WERI-Rb-1 (cell line): ENCODE measurements around the gene TBX2.

Experiments used
- DNase-seq: peaks from one replicate; pipeline ENCODE4 v3.0.0-alpha.2; 2020
- H3K27ac ChIP-seq: fragments of 250-450 bp; sonication (Bioruptor Pico); 2 replicates; pipeline ENCODE4 v1.5.1; 2020; ENCODE audit warnings: mild to moderate bottlenecking, moderate library complexity
- H3K27me3 ChIP-seq: fragments of 250-450 bp; sonication (Bioruptor Pico); 2 replicates; pipeline ENCODE4 v1.5.1; 2021; ENCODE audit warnings: mild to moderate bottlenecking, low read depth, moderate library complexity; ENCODE audit not compliant: insufficient read depth, severe bottlenecking
- H3K36me3 ChIP-seq: fragments of 250-450 bp; sonication (Bioruptor Pico); 2 replicates; pipeline ENCODE4 v1.5.1; 2020; ENCODE audit warnings: mild to moderate bottlenecking, moderate library complexity
- H3K4me3 ChIP-seq: 2 replicates; pipeline ENCODE4 v1.5.1; 2011; ENCODE audit warnings: low read depth, mild to moderate bottlenecking, control low read depth, low read length
- H3K9me3 ChIP-seq: fragments of 250-450 bp; sonication (Bioruptor Pico); 2 replicates; pipeline ENCODE4 v1.5.1; 2021; ENCODE audit warnings: mild to moderate bottlenecking, moderate library complexity; ENCODE audit not compliant: severe bottlenecking
- CTCF ChIP-seq: IDR thresholded peaks from 2 replicates; pipeline ENCODE4 v1.5.1; 2011; ENCODE audit warnings: low read depth, mild to moderate bottlenecking, control low read depth, inconsistent platforms, low read length

Gene TBX2

GRCh38 chr17:61415374-61416210 is 15.9 kb downstream of the TBX2 start:
- H3K27ac ChIP-seq, result no peak overlapping the region
- no peaks in the 10 kb centered on the region for H3K27me3 ChIP-seq
- no peaks in the 10 kb centered on the region for H3K36me3 ChIP-seq
- no peak overlapping the region for H3K4me3 ChIP-seq
- no peak for DNase-seq
- TF ChIP-seq CTCF, result no peak
- H3K9me3 ChIP-seq, result no peaks in the 10 kb centered on the region

GRCh38 chr17:61416211-61416539 is 16.5 kb downstream of the TBX2 start:
- Histone ChIP-seq H3K36me3 (no peaks in the 10 kb centered on the region), H3K9me3 (no peaks in the 10 kb centered on the region), H3K27me3 (no peaks in the 10 kb centered on the region), H3K27ac (peak overlapping the region; percentile 51), H3K4me3 (no peak overlapping the region)
- TF ChIP-seq CTCF, result no peak
- no peak for DNase-seq

GRCh38 chr17:61416540-61417363 is 17.1 kb downstream of the TBX2 start:
- Histone ChIP-seq H3K27ac (peak overlapping the region; percentile 51), H3K27me3 (no peaks in the 10 kb centered on the region), H3K36me3 (no peaks in the 10 kb centered on the region), H3K4me3 (no peak overlapping the region), H3K9me3 (no peaks in the 10 kb centered on the region)
- DNase-seq, result peak; percentile 99
- peak; percentile 99 for TF ChIP-seq CTCF

GRCh38 chr17:61418449-61418848 is 18.8 kb downstream of the TBX2 start:
- Histone ChIP-seq H3K4me3 (no peak overlapping the region), H3K27ac (no peak overlapping the region), H3K9me3 (no peaks in the 10 kb centered on the region), H3K27me3 (no peaks in the 10 kb centered on the region), H3K36me3 (no peaks in the 10 kb centered on the region)
- TF ChIP-seq CTCF, result no peak
- DNase-seq, result no peak

- H3K36me3 ChIP-seq, result no peaks in the 10 kb centered on the region
- no peak overlapping the region for H3K4me3 ChIP-seq
- no peak for TF ChIP-seq CTCF
- no peak for DNase-seq
- H3K27ac ChIP-seq, result no peak overlapping the region
- H3K9me3 ChIP-seq, result no peaks in the 10 kb centered on the region
- no peaks in the 10 kb centered on the region for H3K27me3 ChIP-seq
Observed at GRCh38 chr17:61419496-61420046, 19.9 kb downstream of the TBX2 start.
